ENCODE measurements around the gene MED12L.

MED12L gene

GRCh38 chr3:151087648-151088047 is 2.2 kb downstream of the MED12L start:
- DNase-seq = no peak

- DNase-seq = no peak
These were observed 6.4 kb downstream of the MED12L start for GRCh38 chr3:151091685-151092345.

- DNase-seq = no peak
These were observed 7.7 kb downstream of the MED12L start for GRCh38 chr3:151093148-151093547.

GRCh38 chr3:151093905-151094304 is 8.4 kb downstream of the MED12L start:
- no peak for DNase-seq

GRCh38 chr3:151096716-151097115 is 11.3 kb downstream of the MED12L start:
- no peak for DNase-seq

- DNase-seq = no peak
These were observed 14.6 kb downstream of the MED12L start for GRCh38 chr3:151100076-151100475.

- no peak for DNase-seq
These were observed 16.0 kb downstream of the MED12L start for GRCh38 chr3:151101270-151101969.

- DNase-seq = no peak
These were observed 20.8 kb downstream of the MED12L start for GRCh38 chr3:151106311-151106710.

GRCh38 chr3:151107177-151107576 is 21.7 kb downstream of the MED12L start:
- no peak for DNase-seq

- DNase-seq = no peak
These were observed 22.2 kb downstream of the MED12L start for GRCh38 chr3:151107701-151108100.

GRCh38 chr3:151109286-151109800 is 23.9 kb downstream of the MED12L start:
- DNase-seq = no peak

GRCh38 chr3:151112731-151113130 is 27.3 kb downstream of the MED12L start:
- no peak for DNase-seq

- DNase-seq = no peak
These were observed 27.9 kb downstream of the MED12L start for GRCh38 chr3:151113343-151113742.

GRCh38 chr3:151117047-151117446 is 31.6 kb downstream of the MED12L start:
- DNase-seq = no peak

- no peak for DNase-seq
These were observed 33.7 kb downstream of the MED12L start for GRCh38 chr3:151119188-151119587.

- DNase-seq = no peak
These were observed 34.9 kb downstream of the MED12L start for GRCh38 chr3:151120409-151120808.

- DNase-seq = no peak
These were observed 35.6 kb downstream of the MED12L start for GRCh38 chr3:151121016-151121415.

GRCh38 chr3:151123827-151124226 is 38.4 kb downstream of the MED12L start:
- no peak for DNase-seq

- DNase-seq = no peak
These were observed 39.0 kb downstream of the MED12L start for GRCh38 chr3:151124476-151124875.

GRCh38 chr3:151130428-151130827 is 45.0 kb downstream of the MED12L start:
- DNase-seq = no peak

GRCh38 chr3:151133175-151133574 is 47.7 kb downstream of the MED12L start:
- DNase-seq = no peak

GRCh38 chr3:151133917-151134450 is 48.5 kb downstream of the MED12L start:
- no peak for DNase-seq

GRCh38 chr3:151135541-151136337 is 50.3 kb downstream of the MED12L start:
- DNase-seq = no peak
